Glomerular visceral epithelial cell (primary cell): ENCODE data around the gene MMP28.

Source experiments
- DNase-seq: peaks from one replicate; pipeline ENCODE4 v3.0.0-alpha.2; 2016; ENCODE audit errors: extremely low spot score

The MMP28 gene

DNA sequence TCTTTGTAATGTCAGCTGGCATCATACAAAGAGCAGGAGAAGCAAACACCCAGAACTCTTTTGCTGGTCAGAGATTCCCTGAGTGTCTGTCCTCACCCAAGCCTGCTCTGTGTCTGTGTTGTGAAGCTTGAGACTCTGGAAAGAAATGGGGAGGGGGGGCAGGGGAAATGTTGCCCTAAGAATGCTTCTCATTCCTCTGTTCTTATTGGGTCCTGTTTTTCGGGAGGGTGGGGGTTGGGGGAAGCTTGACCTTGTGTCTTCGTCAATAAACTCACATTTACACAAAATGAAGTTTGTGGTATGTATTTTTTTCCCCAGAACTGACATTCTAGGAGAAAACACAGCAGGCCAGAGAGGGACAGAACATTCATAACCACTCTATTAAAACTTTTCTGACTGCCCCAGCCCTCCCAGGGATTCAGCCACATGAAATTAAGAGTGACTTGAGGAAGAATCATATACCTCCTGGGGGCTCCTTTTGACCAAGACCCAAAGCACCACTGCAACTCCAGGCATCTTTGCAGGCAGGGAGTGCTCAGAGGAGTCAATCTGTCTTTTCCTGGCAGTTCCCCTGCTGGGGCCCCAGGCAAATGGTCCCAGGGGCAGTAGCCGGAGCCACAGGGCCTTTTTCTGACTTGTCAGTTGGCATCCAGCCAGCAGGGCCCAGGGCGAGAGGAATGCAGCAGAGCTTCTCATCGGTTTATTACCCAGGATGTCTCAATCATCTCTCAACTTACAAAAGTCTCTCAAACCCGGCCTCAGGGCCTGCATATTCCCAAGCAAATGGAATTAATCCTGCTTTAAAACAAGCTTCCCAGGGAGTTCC, 69.1 kb downstream of the MMP28 start:
- peak; percentile 89 for DNase-seq

- DNase-seq = no peak
Measured at GRCh38 chr17:35725802-35726126, 69.7 kb downstream of the MMP28 start.

DNA sequence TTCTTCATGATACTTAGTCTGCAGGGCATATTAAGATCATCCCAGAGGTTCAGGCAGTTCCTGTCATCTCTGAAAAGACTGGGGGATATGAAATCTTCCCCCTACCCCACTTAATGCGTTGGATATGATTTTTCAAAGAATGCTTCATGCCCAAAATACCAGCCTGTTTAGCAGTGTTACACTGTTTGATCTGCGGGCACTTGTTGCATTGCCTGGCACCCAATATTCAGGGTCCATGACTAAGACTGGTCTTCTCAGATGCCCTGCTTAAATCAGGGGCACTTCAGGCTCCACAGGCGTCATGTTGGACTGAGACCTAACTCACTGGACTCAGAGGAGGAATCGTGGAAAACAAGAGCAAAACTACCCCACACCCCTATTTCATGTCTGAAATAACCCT, 70.4 kb downstream of the MMP28 start:
- DNase-seq = no peak

GRCh38 chr17:35723735-35724134, 71.7 kb downstream of the MMP28 start:
- DNase-seq = no peak

- no peak for DNase-seq
Measured at GRCh38 chr17:35717475-35717874, 78.0 kb downstream of the MMP28 start.

- DNase-seq = no peak
Measured at GRCh38 chr17:35716897-35717465, 78.5 kb downstream of the MMP28 start.

- no peak for DNase-seq
Measured at GRCh38 chr17:35716173-35716572, 79.3 kb downstream of the MMP28 start.
